NCI-H526 treated with DMSO at 0.1 percent for 48 hours (cell line): Measurements from ENCODE around the gene CABLES1.

ENCODE experiments used
- DNase-seq: peaks from one replicate; lab custom pipeline; 2025; lab: John Stamatoyannopoulos, UW

CABLES1 gene

DNA sequence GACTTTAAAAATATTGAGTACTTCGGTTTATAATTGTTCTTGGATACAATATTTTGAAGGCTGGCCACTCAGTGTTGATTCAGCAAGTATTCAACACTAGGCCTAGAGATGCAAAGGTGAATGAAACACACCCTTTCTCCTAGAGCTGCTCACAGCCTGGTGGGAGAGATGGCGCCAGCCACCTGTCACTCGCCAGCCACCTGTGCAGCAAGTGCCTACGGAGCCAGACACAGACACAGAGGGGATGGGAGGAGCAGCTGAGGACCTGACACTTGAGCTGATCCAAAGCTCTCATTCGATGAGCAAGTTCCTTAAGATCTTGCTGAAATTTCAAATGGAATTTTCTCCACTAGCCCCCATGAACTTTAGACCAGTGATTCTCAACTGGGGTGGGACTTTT lies 166.7 kb downstream of the CABLES1 start:
- peak; percentile 21 for DNase-seq

- DNase-seq = no peak
Measured at GRCh38 chr18:23302511-23302850, 167.2 kb downstream of the CABLES1 start.

- DNase-seq = no peak
Measured at GRCh38 chr18:23302851-23303527, 167.7 kb downstream of the CABLES1 start.

DNA sequence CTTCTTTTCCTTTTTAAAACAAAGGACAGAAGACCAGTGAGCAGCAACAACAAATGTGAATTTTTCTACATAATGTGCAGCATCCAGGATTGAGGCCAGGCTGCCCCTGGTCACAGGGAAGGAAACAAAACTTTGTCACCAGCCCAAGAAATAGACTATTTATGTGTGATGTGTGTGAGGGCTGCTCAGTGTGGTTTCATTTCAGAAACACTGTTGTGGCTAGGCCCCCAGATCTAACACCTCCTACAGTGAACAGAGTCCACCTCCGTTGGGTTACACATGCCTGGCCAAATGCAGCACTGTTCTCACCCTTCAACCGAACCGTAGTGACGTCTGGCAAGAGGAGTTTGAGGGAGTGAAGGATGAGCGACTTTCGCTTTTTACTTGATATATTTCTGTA lies 171.5 kb downstream of the CABLES1 start:
- no peak for DNase-seq

DNA sequence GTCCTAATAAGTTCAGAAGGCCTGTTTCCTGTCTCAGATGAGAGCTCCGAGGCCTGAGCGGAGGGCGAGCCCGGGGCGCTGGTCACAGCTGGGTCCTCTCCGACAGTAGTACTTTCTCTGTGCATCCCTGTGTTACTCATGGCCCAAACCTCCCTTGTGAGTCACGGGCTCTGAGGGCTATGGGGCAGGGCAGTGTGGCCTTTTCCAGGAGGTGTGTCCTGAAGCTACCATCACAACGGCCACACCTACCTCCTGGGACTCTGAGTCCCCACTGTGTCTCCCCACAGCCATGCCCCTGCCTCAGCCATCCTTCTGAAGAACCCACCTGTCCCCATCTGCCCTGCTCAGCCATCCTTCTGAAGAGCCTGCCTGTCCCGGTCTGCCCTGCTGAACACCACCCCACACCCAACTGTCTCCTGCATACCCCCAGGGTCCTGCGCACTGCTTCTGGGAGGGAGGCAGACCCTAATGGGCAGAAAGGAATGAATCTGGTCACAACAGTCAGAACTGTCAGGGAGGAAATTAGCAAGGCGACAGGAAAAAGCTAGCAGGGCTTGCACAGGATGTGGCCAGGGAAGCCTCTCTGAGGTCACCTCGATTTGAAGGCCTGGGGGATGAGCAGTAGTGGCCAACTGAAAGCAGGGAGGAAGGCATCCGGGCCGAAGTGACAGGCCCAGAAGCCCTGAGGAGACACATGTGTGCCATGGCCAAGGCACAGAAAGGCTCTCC lies 172.4 kb downstream of the CABLES1 start:
- no peak for DNase-seq
